HG02970 (cell line): ENCODE results near the gene TENT4A.

Experiments used
- ATAC-seq: cut with Tn5 transposase; IDR thresholded peaks from one replicate; pipeline ENCODE4 v1.9.1; 2021; ENCODE audit warnings: mild to moderate bottlenecking, moderate library complexity, moderate number of reproducible peaks; ENCODE audit not compliant: unreplicated experiment, low FRiP score

Gene TENT4A

GRCh38 chr5:6700074-6700684 is 13.1 kb upstream of the TENT4A start:
- ATAC-seq = no peak

GRCh38 chr5:6700685-6701355 is 12.4 kb upstream of the TENT4A start:
- no peak for ATAC-seq

GRCh38 chr5:6701491-6701890 is 11.7 kb upstream of the TENT4A start:
- no peak for ATAC-seq

GRCh38 chr5:6702633-6703032 is 10.6 kb upstream of the TENT4A start:
- no peak for ATAC-seq

- ATAC-seq = no peak
Observed at GRCh38 chr5:6703806-6704205, 9.4 kb upstream of the TENT4A start.

- ATAC-seq = no peak
Observed at GRCh38 chr5:6704361-6704851, 8.8 kb upstream of the TENT4A start.

- no peak for ATAC-seq
Observed at GRCh38 chr5:6705088-6705487, 8.1 kb upstream of the TENT4A start.

- no peak for ATAC-seq
Observed at GRCh38 chr5:6705959-6706358, 7.3 kb upstream of the TENT4A start.

- ATAC-seq = no peak
Observed at GRCh38 chr5:6707852-6708251, 5.4 kb upstream of the TENT4A start.

GRCh38 chr5:6708814-6709213 is 4.4 kb upstream of the TENT4A start:
- no peak for ATAC-seq

GRCh38 chr5:6710070-6710469 is 3.2 kb upstream of the TENT4A start:
- no peak for ATAC-seq

- ATAC-seq = no peak
Observed at GRCh38 chr5:6710551-6711318, 2.5 kb upstream of the TENT4A start.

- no peak for ATAC-seq
Observed at GRCh38 chr5:6711409-6712141, 1.7 kb upstream of the TENT4A start.

GRCh38 chr5:6712142-6712576 is 1.1 kb upstream of the TENT4A start:
- no peak for ATAC-seq

- peak; percentile 70 for ATAC-seq
Observed at GRCh38 chr5:6712577-6713273, 507 bp upstream of the TENT4A start.

GRCh38 chr5:6714226-6715041 is 1.2 kb downstream of the TENT4A start:
- ATAC-seq = no peak

- ATAC-seq = no peak
Observed at GRCh38 chr5:6715271-6715670, 2.0 kb downstream of the TENT4A start.

GRCh38 chr5:6715758-6716628 is 2.8 kb downstream of the TENT4A start:
- ATAC-seq = no peak
